Lower leg skin (tissue), 4 donors: ENCODE results near the gene MTFMT. TPM values are rescaled to one million over a fixed set of nuclear protein-coding genes. Genes with fewer than 3 reads are reported as not detected.

Experiments used
- DNase-seq, 2 donors: peaks; one replicate each; pipeline ENCODE4 v3.0.0-alpha.2; 2019; ENCODE audit warnings: low spot score in 2 of 2
- H3K4me3 ChIP-seq: fragments of 200-600 bp; sonication (generic); 2 replicates; pipeline ENCODE4 v1.5.1; 2017; ENCODE audit warnings: mild to moderate bottlenecking, low read depth; ENCODE audit not compliant: poor library complexity, severe bottlenecking
- POLR2A ChIP-seq, 2 donors: fragments of 450-650 bp; IDR thresholded peaks; one replicate each; pipeline ENCODE4 v1.6.1; 2016 to 2017; ENCODE audit warnings: antibody characterized with exemption in 2 of 2, mild to moderate bottlenecking in 1 of 2, moderate library complexity in 1 of 2
- WGBS, 2 donors: methylation state at CpG; one replicate each; pipeline ENCODE4 v1.1.5; 2018; 5-methylcytosine and 5-hydroxymethylcytosine counted together
- intact Hi-C: fragments of 100-400 bp; cut with DNase I; formaldehyde crosslinking; loops from one replicate; pipeline ENCODE4 v1.15.0; 2023; ENCODE audit warnings: low total_unique reads
- total RNA-seq, 4 donors: library from RNA; depleted of rRNA; stranded (reverse); fragments of >200 nt; gene quantifications; one replicate each; pipeline ENCODE4 v1.1.0, GENCODE V29; 2016
- TF ChIP-seq, protein P1 (sequence below), 3 donors: fragments of 450-650 bp; IDR thresholded peaks; one replicate each; pipeline ENCODE4 v1.5.1; 2016; ENCODE audit warnings: antibody characterized with exemption in 3 of 3, mild to moderate bottlenecking in 3 of 3, moderate library complexity in 2 of 3

The MTFMT gene
- total RNA-seq, 4 donors from 2014 or later = 12.3 to 21.9 (median 15.0) TPM

DNA sequence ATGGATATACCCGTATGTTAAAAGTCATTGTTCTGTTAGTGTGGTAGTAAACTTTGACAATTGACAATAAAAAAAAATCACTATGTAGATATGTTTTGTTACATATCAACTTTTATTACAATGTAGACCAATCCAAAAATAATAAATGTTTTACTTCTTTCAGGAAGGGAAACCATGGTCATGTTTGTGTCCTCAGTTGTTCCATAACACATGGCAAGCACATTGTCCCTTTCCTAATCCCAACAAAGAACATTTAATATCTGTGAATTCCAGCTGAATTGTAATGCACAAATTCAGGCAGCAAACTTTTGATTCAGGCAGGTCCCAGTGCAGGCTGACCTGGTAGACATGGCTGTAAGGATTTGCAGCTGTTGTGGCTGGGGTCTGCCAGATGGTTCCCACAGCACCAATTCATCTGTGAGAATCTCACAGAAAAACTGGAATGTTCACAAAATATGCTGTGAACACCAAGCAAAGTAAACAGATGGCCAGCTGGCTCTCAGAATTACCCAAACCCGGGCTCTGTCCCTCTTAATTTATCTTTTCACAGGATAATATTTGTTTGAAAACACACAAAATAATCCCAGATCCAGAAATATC is 37.8 kb downstream of the MTFMT start:
- WGBS, 2 donors = 58 to 70% methylated on average over 2 of the region's 2 CpGs
- no peak for DNase-seq
- H3K4me3 ChIP-seq = no peak overlapping the region
- intact Hi-C loops = no loop called here
- TF ChIP-seq, protein P1, sequence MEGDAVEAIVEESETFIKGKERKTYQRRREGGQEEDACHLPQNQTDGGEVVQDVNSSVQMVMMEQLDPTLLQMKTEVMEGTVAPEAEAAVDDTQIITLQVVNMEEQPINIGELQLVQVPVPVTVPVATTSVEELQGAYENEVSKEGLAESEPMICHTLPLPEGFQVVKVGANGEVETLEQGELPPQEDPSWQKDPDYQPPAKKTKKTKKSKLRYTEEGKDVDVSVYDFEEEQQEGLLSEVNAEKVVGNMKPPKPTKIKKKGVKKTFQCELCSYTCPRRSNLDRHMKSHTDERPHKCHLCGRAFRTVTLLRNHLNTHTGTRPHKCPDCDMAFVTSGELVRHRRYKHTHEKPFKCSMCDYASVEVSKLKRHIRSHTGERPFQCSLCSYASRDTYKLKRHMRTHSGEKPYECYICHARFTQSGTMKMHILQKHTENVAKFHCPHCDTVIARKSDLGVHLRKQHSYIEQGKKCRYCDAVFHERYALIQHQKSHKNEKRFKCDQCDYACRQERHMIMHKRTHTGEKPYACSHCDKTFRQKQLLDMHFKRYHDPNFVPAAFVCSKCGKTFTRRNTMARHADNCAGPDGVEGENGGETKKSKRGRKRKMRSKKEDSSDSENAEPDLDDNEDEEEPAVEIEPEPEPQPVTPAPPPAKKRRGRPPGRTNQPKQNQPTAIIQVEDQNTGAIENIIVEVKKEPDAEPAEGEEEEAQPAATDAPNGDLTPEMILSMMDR (IDR thresholded peaks at IDR 0.05) = no peak
- TF ChIP-seq POLR2A (IDR thresholded peaks at IDR 0.05) = no peak

DNA sequence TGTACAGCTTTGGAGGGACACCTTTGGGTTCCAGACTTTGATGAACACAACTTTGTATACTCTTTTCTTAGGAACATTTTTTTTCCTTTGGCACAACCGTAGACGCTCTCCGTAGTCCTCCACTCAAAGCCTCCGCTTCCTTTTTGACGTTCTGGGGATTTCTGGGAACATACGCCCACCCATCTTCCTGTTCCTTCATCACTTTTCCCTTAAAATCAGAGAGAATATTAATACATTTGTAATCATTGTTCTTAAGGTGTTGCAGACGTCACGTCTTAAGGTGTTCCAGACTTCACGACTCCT is 39.3 kb downstream of the MTFMT start:
- TF ChIP-seq POLR2A (IDR thresholded peaks at IDR 0.05) = no peak
- TF ChIP-seq, protein P1 (IDR thresholded peaks at IDR 0.05) = no peak
- DNase-seq = no peak
- intact Hi-C loops = no loop called here
- WGBS, 2 donors = 2 to 4% methylated on average over 9 of the region's 9 CpGs
- H3K4me3 ChIP-seq = peak overlapping the region; percentile 95

DNA sequence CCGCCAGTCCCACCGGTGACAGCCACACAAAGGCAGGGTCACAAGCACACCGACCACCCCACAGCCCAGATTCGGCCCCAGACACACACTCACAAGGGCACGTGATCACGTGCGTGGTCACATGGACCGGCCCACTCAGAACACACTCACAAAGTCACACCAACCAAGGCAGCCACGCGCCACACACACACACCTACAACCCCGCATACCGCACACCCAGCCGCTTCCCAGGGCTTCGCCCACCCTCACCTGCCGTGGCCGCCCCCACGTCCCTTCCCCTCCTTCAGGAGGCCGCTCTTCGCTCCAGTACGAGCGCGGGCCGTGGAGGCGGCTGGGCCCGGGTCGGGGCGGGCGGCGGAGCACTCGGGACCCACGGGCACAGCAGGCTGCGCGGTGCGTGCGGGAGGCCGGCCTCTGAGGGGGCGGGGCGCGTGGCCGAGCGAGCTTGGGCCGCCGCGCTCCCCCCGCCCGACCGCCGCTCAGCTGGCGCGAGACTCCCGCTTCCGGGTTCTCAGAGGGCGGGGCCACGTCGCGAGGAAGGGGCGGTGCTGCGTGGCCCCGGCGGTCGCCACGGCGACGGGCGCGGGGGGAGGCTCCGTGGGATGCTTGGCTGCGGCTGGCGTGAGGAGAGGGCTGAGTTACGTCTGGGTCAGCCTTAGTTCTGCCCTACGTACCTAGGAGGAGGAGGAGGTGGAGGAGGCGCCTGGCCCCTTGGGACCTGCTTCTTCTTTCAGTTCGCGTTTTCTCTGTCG is 39.8 kb downstream of the MTFMT start, which contains the start of gene SPG21:
SPG21 (minus strand) TSS at position 499 of the 752 bp plus-strand sequence. CDS start 6,345 bp downstream, outside the sequence.
- WGBS, 2 donors = 0 to 1% methylated on average over 7 to 27 of the region's 75 CpGs
- peak within 1 kb of the TSS; percentile 95 for H3K4me3 ChIP-seq
- no peak for TF ChIP-seq POLR2A (IDR thresholded peaks at IDR 0.05)
- TF ChIP-seq, protein P1 (IDR thresholded peaks at IDR 0.05) = no peak
- intact Hi-C loops = no loop called here
- DNase-seq = peak; percentile 80 to 97

DNA sequence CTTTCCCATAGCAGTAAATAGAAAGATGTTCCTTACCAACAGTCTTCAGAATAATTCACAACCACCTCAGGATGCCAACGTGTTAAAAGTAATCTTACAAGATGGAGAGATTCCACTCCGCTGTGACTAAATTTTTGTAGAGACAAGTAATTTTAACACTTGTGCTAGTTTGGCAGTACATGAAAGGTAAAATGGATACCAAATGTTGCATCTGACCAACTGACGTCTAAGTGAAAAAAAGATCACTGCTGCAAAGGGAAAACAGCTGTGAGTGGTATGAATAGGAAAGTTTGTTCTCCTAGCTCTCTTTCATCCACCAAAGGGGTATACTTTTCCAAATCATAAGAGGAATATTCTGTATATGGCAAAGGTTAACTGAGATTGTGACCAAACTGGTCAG is 42.3 kb downstream of the MTFMT start:
- TF ChIP-seq, protein P1 (IDR thresholded peaks at IDR 0.05) = no peak
- TF ChIP-seq POLR2A (IDR thresholded peaks at IDR 0.05) = no peak
- no peak for DNase-seq
- intact Hi-C loops = no loop called here
- 47 to 50% methylated on average over 3 of the region's 3 CpGs for WGBS, 2 donors
- no peak overlapping the region for H3K4me3 ChIP-seq

DNA sequence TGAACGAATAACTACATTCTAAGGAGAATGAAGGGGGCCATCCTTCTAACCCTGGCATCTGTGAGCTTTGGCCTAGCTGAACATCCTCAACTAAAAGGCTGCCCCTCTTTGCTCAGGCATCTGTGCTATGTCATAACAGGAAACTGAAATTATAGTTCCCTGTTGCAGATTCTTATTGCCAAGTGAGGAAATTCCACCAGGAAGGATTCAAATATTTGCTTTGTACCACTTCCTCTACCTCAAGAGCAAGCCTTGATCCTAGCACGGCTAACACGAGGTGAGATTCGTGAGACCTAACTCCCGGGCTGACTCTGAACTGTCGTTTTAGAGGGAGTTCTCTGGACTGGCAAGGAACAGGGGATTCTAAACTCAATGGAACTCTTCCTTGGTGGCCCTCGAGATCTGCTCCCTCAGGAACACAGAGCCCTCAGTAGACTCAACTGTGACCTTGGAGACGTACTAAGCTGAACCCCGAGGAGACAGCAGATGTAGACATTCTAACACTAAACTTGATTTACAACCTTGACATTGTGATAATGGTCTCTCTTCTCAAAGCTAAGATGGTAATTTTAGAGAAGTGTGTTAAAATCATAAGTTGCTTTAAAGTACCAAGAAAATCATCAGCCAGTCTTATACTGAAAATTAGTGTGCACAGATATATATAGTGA is 43.9 kb downstream of the MTFMT start:
- no peak for DNase-seq
- WGBS, 2 donors = 49 to 62% methylated on average over 9 of the region's 9 CpGs
- no peak overlapping the region for H3K4me3 ChIP-seq
- intact Hi-C loops = no loop called here
- TF ChIP-seq, protein P1 (IDR thresholded peaks at IDR 0.05) = no peak
- TF ChIP-seq POLR2A (IDR thresholded peaks at IDR 0.05) = no peak
